Thoracic aorta (tissue), 2 donors: ENCODE results near the gene PCP2. TPM values are rescaled to one million over a fixed set of nuclear protein-coding genes. Genes with fewer than 3 reads are reported as not detected.

ENCODE experiments used
- ATAC-seq: fragments of 150-250 bp; one replicate; pipeline ENCODE4 v1.8.0; 2017; ENCODE audit warnings: low read depth; ENCODE audit not compliant: insufficient number of reproducible peaks, low FRiP score
- DNase-seq: peaks from one replicate; pipeline ENCODE4 v3.0.0-alpha.2; 2020; ENCODE audit warnings: low spot score
- H3K27ac ChIP-seq, 2 donors: fragments of 200-600 bp; sonication (generic); 1 replicate in 1 of 2; 2 replicates in 1 of 2; pipeline ENCODE4 v1.5.1; 2016; ENCODE audit warnings: mild to moderate bottlenecking in 2 of 2, moderate library complexity in 2 of 2
- H3K27me3 ChIP-seq: fragments of 200-600 bp; sonication (generic); replicated peaks from 2 replicates; pipeline ENCODE4 v1.6.0; 2016; ENCODE audit warnings: mild to moderate bottlenecking; ENCODE audit not compliant: insufficient read depth
- H3K36me3 ChIP-seq: fragments of 200-600 bp; sonication (generic); one replicate; pipeline ENCODE4 v1.5.1; 2016
- H3K4me1 ChIP-seq, 2 donors: fragments of 200-600 bp; sonication (generic); 1 replicate in 1 of 2; 2 replicates in 1 of 2; pipeline versions ENCODE4 v1.5.1 to v1.6.0; 2016; ENCODE audit warnings: low read depth in 2 of 2, mild to moderate bottlenecking in 1 of 2; ENCODE audit not compliant: control insufficient read depth in 1 of 2
- H3K4me3 ChIP-seq: fragments of 200-600 bp; sonication (generic); 2 replicates; pipeline ENCODE4 v1.5.1; 2016; ENCODE audit warnings: mild to moderate bottlenecking
- H3K9me3 ChIP-seq: fragments of 200-600 bp; sonication (generic); 2 replicates; pipeline ENCODE4 v1.5.1; 2016
- total RNA-seq, 2 donors: library from RNA; depleted of rRNA; stranded (reverse); fragments of >200 nt; gene quantifications; one replicate each; pipeline versions ENCODE4 v1.1.0 to v1.2.3, GENCODE V29; 2016
- TF ChIP-seq, protein P1 (sequence below): fragments of 200-600 bp; sonication (generic); IDR thresholded peaks from one replicate; pipeline ENCODE4 v1.5.1; 2019; ENCODE audit warnings: antibody characterized with exemption

PCP2 gene
- total RNA-seq, 2 donors from 2014 or later, result not detected

DNA sequence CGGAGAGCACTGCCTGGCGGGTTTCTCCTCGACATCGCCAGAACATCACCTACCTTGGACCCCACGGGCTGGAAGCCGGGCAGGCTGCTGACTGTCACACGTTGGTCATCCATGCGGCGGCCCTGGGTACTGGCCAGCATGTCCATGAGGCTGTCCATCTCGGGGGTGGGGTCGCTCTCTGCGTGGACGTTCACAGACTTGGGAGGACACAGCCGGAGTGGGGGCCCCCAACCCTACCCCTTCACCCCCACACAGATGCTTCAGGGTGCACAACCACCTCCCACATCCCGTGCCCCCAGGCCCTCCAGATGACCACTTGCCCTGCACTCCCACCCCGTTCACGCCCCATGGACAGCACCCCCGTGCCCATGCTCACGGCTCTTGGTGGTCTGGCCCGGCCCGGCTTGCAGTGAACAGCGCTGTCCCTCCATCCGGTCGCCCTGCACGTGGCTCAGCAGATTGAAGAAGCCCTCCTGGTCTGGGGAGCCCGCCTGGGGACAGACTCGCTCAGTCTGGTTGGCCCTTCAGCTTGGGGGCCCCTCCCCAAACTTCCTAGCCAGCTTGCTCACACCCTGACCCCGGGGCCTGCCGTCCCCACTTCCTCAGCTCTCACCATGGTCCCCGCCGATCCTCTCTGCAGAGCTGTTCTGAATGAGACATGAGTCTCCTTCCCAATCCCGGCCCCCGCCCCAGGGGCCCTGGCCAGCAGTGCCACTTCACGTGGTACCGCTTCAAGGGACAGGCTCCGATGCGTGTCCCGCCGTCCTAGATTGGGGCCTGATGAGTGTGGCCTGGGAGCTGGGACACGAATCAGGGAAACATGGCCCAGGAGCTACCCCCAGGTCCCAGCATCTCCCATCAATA lies 947 bp downstream of the PCP2 start:
- Histone ChIP-seq H3K4me3 (no peak overlapping the region), H3K36me3 (no peaks in the 10 kb centered on the region), H3K27me3 (no peaks in the 10 kb centered on the region), H3K27ac (no peak overlapping the region), H3K4me1 (peaks cover 22 to 27% of the 10 kb centered on the region in 2 donors), H3K9me3 (no peaks in the 10 kb centered on the region)
- ATAC-seq, result no peak
- DNase-seq, result no peak
- TF ChIP-seq, protein P1, sequence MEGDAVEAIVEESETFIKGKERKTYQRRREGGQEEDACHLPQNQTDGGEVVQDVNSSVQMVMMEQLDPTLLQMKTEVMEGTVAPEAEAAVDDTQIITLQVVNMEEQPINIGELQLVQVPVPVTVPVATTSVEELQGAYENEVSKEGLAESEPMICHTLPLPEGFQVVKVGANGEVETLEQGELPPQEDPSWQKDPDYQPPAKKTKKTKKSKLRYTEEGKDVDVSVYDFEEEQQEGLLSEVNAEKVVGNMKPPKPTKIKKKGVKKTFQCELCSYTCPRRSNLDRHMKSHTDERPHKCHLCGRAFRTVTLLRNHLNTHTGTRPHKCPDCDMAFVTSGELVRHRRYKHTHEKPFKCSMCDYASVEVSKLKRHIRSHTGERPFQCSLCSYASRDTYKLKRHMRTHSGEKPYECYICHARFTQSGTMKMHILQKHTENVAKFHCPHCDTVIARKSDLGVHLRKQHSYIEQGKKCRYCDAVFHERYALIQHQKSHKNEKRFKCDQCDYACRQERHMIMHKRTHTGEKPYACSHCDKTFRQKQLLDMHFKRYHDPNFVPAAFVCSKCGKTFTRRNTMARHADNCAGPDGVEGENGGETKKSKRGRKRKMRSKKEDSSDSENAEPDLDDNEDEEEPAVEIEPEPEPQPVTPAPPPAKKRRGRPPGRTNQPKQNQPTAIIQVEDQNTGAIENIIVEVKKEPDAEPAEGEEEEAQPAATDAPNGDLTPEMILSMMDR, result no peak

DNA sequence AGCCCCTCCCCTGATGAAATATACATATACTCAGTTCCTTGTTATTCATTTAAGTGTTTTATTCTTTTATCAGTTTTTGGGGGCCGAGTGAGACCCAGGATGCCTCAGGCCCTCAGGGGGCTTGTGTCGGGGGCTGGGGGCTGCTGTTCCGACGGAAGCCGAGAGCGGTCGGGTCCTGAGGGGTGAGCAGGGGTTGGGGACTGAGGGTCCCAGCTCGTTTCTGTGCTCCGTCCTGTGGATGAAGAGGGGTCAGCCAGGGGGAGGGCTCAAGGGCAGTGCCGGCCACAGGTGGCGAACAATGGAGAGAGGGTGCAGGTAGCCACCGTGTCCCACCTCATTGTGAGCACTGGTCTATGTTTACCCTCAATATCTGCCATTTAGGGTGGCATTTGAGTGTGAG lies 1.9 kb downstream of the PCP2 start:
- no peak overlapping the region for H3K27ac ChIP-seq
- H3K9me3 ChIP-seq, result no peaks in the 10 kb centered on the region
- no peaks in the 10 kb centered on the region for H3K36me3 ChIP-seq
- H3K4me1 ChIP-seq, result peaks cover 22 to 29% of the 10 kb centered on the region in 2 donors
- TF ChIP-seq, protein P1, result no peak
- ATAC-seq (no peak), DNase-seq (no peak)
- no peak overlapping the region for H3K4me3 ChIP-seq
- no peaks in the 10 kb centered on the region for H3K27me3 ChIP-seq

DNA sequence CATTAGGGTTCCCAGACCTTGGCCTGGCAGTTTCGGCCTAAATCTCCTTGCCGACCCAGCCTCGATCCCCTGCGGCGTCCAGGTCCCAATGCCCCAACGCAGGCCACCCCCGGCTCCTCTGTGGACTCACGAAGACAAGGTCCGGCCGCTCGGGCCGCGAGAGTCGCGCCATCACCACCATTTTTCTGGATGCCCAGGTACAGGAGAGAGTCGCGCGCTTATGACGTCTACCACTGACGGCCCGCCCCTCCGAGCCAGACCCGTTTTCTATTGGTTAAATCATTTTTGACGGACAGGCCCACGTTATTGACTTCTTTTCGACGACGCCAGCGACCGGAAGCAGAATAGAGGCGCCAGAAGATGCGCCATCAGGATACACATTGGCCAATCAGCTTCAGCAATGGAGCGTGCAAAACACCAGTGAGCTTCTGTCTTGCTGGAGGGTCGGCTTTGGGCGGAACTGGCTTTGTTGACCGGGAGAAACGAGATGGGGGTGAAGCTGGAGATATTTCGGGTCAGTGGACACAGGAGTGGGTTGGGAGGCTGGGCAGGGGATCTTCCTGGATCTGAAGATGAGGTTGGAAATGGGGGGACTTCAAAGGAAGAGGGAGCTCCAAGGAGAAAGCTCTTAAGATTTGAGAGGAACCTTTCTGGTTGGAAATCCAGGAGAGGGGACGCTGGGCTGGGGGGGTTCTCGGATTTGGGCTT lies 4.0 kb downstream of the PCP2 start, which contains the start of the genes PET100 and XAB2:
PET100 (plus strand) TSS at position 447 of the 708 bp plus-strand sequence; CDS start at position 488, 41 bp downstream.
XAB2 (minus strand) TSS at position 199 of the 708 bp plus-strand sequence; CDS start at position 181, 18 bp downstream.
- Histone ChIP-seq H3K4me1 (peaks cover 22 to 29% of the 10 kb centered on the region in 2 donors), H3K36me3 (peaks cover 6% of the 10 kb centered on the region), H3K4me3 (peak within 1 kb of the TSS; percentile 99), H3K27ac (peak within 1 kb of the TSS; percentile 81 to 85), H3K9me3 (no peaks in the 10 kb centered on the region), H3K27me3 (no peaks in the 10 kb centered on the region)
- TF ChIP-seq, protein P1, result no peak
- DNase-seq (peak; percentile 95), ATAC-seq (peak; percentile 100)

DNA sequence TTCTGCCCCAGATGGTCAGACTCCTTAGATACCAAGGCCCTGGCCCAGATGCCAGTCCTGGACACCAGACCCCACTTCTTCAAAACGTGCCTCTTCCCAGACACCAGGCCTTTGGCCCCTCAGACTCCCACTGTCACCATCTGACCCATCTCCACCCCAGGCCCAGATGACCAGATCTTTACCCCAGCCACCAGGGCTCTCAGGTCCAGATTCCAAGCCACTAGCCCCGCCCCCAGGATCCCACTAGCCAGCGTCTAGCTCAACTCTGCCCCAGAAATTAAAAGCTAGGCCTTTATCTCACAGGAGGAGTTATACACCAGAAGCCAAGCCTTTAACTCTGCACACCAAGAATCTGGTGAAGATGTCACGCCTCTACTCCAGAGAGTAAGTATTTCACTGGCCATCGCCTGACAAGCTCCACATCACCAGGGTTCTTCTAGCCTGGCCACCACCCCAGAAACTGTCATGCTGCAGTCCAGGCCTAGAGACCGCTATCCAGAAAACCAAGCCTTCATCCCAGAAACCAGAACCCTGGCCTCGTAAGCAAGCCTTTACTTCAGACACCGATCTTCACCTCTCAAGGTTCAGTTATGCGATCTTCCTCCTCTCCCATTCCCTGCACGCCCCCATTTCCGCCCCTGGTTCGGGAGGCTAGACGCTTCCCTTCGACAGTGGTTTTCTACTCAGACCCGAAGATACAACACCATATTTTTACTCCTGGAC lies 4.8 kb downstream of the PCP2 start:
- peaks cover 22 to 29% of the 10 kb centered on the region in 2 donors for H3K4me1 ChIP-seq
- TF ChIP-seq, protein P1, result no peak
- no peak for ATAC-seq

More for the DNA sequence above, 4.8 kb downstream of the PCP2 start:
- DNase-seq, result no peak
- peaks cover 11% of the 10 kb centered on the region for H3K36me3 ChIP-seq
- H3K27me3 ChIP-seq, result no peaks in the 10 kb centered on the region
- no peaks in the 10 kb centered on the region for H3K9me3 ChIP-seq
- peak overlapping the region; percentile 81 to 85 for H3K27ac ChIP-seq
- peak overlapping the region; percentile 99 for H3K4me3 ChIP-seq
